NCI-H460 (cell line): ENCODE measurements around the gene SPATA6L. TPM values are rescaled to one million over a fixed set of nuclear protein-coding genes. Genes with fewer than 3 reads are reported as not detected.
"Not testable (repeated sequence)": the region's sequence is repeated elsewhere in the genome, so short reads cannot be mapped to it uniquely, and the experiment has no call there.

Experiments
- DNase-seq: peaks from one replicate; pipeline ENCODE4 v3.0.0-alpha.2; 2016; ENCODE audit warnings: low read depth; ENCODE audit errors: extremely low read depth
- total RNA-seq: library from RNA; depleted of rRNA; stranded (reverse); fragments of >200 nt; shearing (Covaris generic); gene quantifications from 2 replicates; pipeline ENCODE4 v1.2.3, GENCODE V29; 2014

Gene SPATA6L
- total RNA-seq, 1 experiment from 2014 or later, result not detected

- DNase-seq, result no peak
These were observed 26.3 kb downstream of the SPATA6L start for GRCh38 chr9:4640027-4640426.

- DNase-seq, result no peak
These were observed 26.9 kb downstream of the SPATA6L start for GRCh38 chr9:4639420-4639819.

GRCh38 chr9:4638968-4639367 lies 27.3 kb downstream of the SPATA6L start:
- DNase-seq, result no peak

GRCh38 chr9:4630836-4631235 lies 35.4 kb downstream of the SPATA6L start:
- DNase-seq, result no peak

- DNase-seq, result no peak
These were observed 44.3 kb downstream of the SPATA6L start for GRCh38 chr9:4622016-4622415.

GRCh38 chr9:4620881-4621555 lies 45.3 kb downstream of the SPATA6L start:
- no peak for DNase-seq

- DNase-seq, result no peak
These were observed 46.1 kb downstream of the SPATA6L start for GRCh38 chr9:4620057-4620765.

- no peak for DNase-seq
These were observed 47.6 kb downstream of the SPATA6L start for GRCh38 chr9:4618700-4619099.

- no peak for DNase-seq
These were observed 48.5 kb downstream of the SPATA6L start for GRCh38 chr9:4617752-4618151.

- no peak for DNase-seq
These were observed 50.5 kb downstream of the SPATA6L start for GRCh38 chr9:4615778-4616177.

GRCh38 chr9:4615251-4615650 lies 51.0 kb downstream of the SPATA6L start:
- DNase-seq, result no peak

- no peak for DNase-seq
These were observed 51.7 kb downstream of the SPATA6L start for GRCh38 chr9:4614627-4615026.

GRCh38 chr9:4606033-4606432 lies 60.2 kb downstream of the SPATA6L start:
- DNase-seq, result not testable (repeated sequence)

- peak; percentile 69 for DNase-seq
These were observed 61.6 kb downstream of the SPATA6L start for GRCh38 chr9:4604678-4605095.

- no peak for DNase-seq
These were observed 62.5 kb downstream of the SPATA6L start for GRCh38 chr9:4603830-4604229.

- no peak for DNase-seq
These were observed 65.9 kb downstream of the SPATA6L start for GRCh38 chr9:4600368-4600767.

GRCh38 chr9:4596165-4596922 lies 69.9 kb downstream of the SPATA6L start:
- DNase-seq, result no peak

- no peak for DNase-seq
These were observed 71.3 kb downstream of the SPATA6L start for GRCh38 chr9:4594994-4595393.

GRCh38 chr9:4594545-4594944 lies 71.7 kb downstream of the SPATA6L start:
- DNase-seq, result no peak

- no peak for DNase-seq
These were observed 73.4 kb downstream of the SPATA6L start for GRCh38 chr9:4592886-4593285.

- no peak for DNase-seq
These were observed 74.0 kb downstream of the SPATA6L start for GRCh38 chr9:4592295-4592694.

GRCh38 chr9:4591123-4591500 lies 75.2 kb downstream of the SPATA6L start:
- no peak for DNase-seq
